K562 (cell line): ENCODE results near the gene AAR2. TPM values are rescaled to one million over a fixed set of nuclear protein-coding genes. Genes with fewer than 3 reads are reported as not detected.

Source experiments
- ATAC-seq: fragments of 200-7000 bp; cut with Tn5 transposase; 3 replicates; pipeline ENCODE4 v1.9.1; 2020; ENCODE audit warnings: moderate library complexity
- BruUV-seq: library from RNA; stranded (reverse); fragments of 400-500 nt; replicated peaks from 2 replicates; lab custom pipeline; 2021; lab: Mats Ljungman, UMichigan
- CTCF ChIA-PET: fragments of 300-600 bp; formaldehyde crosslinking; extraction: SDS; loops from one replicate; lab custom pipeline; 2021; ENCODE audit warnings: low intra/inter-chr PET ratio; lab: Yijun Ruan, JAX
- POLR2A ChIA-PET: fragments of 300-600, 350-650 bp; sonication (Branson Sonifier 250); formaldehyde crosslinking; extraction: SDS; loops from one replicate; lab custom pipeline; 2021; ENCODE audit warnings: antibody characterized with exemption, inconsistent platforms; lab: Yijun Ruan, JAX
- DNase-seq, 4 experiments: peaks; one replicate each; pipeline versions ENCODE4 v3.0.0 to v3.0.0-alpha.2; 2011 to 2018; ENCODE audit warnings: low spot score in 3 of 4, mixed read lengths in 3 of 4; ENCODE audit errors: extremely low read depth in 1 of 4
- FAIRE-seq: peaks from 2 replicates; lab custom pipeline; 2011; peaks lifted over from hg19 to GRCh38; lab: Jason Lieb, UNC
- H2AFZ ChIP-seq: 2 replicates; pipeline ENCODE4 v1.6.0; 2011; ENCODE audit warnings: low read depth, low read length, control low read depth, inconsistent platforms
- H3K27ac ChIP-seq: fragments of 200-600 bp; 3 replicates; pipeline ENCODE4 v1.8.0; 2011; ENCODE audit warnings: low read depth, mild to moderate bottlenecking, control low read depth, inconsistent platforms, low read length, moderate library complexity, mixed read lengths; ENCODE audit errors: extremely low read depth
- H3K27me3 ChIP-seq, 2 experiments: fragments of 300-600 bp in 1 of 2; 2 replicates in 1 of 2; 3 replicates in 1 of 2; pipeline versions ENCODE4 v1.6.0 to v1.8.0; 2011; ENCODE audit warnings: inconsistent platforms in 2 of 2, low read length in 2 of 2, mild to moderate bottlenecking in 1 of 2, mixed read lengths in 1 of 2, moderate library complexity in 1 of 2; ENCODE audit not compliant: control insufficient read depth in 2 of 2, insufficient read depth in 2 of 2
- H3K36me3 ChIP-seq: fragments of 300-600 bp; 3 replicates; pipeline ENCODE4 v1.8.0; 2011; ENCODE audit warnings: mild to moderate bottlenecking, low read length, inconsistent platforms; ENCODE audit not compliant: control insufficient read depth, insufficient read depth
- H3K4me1 ChIP-seq, 2 experiments: fragments of 200-600 bp in 1 of 2; replicated peaks in 1 of 2; 2 replicates in 1 of 2; 3 replicates in 1 of 2; pipeline versions ENCODE4 v1.5.1 to v1.8.0; 2011; ENCODE audit warnings: inconsistent platforms in 2 of 2, low read length in 2 of 2, mild to moderate bottlenecking in 1 of 2, mixed read lengths in 1 of 2, moderate library complexity in 1 of 2; ENCODE audit not compliant: control insufficient read depth in 2 of 2, insufficient read depth in 2 of 2
- H3K4me2 ChIP-seq: 2 replicates; pipeline ENCODE4 v1.6.1; 2011; ENCODE audit warnings: low read length, control low read depth, inconsistent platforms, mixed read lengths; ENCODE audit not compliant: insufficient read depth
- H3K4me3 ChIP-seq: fragments of 200-600 bp; sonication (generic), shearing (Covaris generic); 2 replicates; pipeline ENCODE4 v1.5.1; 2016; ENCODE audit warnings: control low read depth, inconsistent platforms
- H3K79me2 ChIP-seq: fragments of 200-600 bp; 3 replicates; pipeline ENCODE4 v1.8.0; 2011; ENCODE audit warnings: low read length, inconsistent platforms; ENCODE audit not compliant: control insufficient read depth, insufficient read depth
- H3K9ac ChIP-seq, 2 experiments: 2 replicates each; pipeline versions ENCODE4 v1.6.0 to v1.6.1; 2011; ENCODE audit warnings: low read depth in 2 of 2, low read length in 2 of 2, control low read depth in 1 of 2, inconsistent platforms in 1 of 2, mild to moderate bottlenecking in 1 of 2, mixed read lengths in 1 of 2; ENCODE audit not compliant: insufficient read depth in 1 of 2
- H3K9me1 ChIP-seq: one replicate; pipeline ENCODE4 v1.6.0; 2011; ENCODE audit warnings: inconsistent platforms, mild to moderate bottlenecking, low read length, moderate library complexity; ENCODE audit not compliant: control insufficient read depth, insufficient read depth
- H3K9me3 ChIP-seq: replicated peaks from 2 replicates; pipeline ENCODE4 v1.5.1; 2011; ENCODE audit warnings: low read depth, low read length, inconsistent platforms; ENCODE audit not compliant: control insufficient read depth, insufficient read depth
- H4K20me1 ChIP-seq: replicated peaks from 2 replicates; pipeline ENCODE4 v1.6.1; 2011; ENCODE audit warnings: low read length, inconsistent platforms, mixed read lengths; ENCODE audit not compliant: control insufficient read depth, insufficient read depth
- GTF2F1 ChIP-seq: IDR thresholded peaks from 2 replicates; pipeline ENCODE4 v1.6.1; 2011; ENCODE audit warnings: low read depth, low read length, improper control_type of control experiment
- JUND ChIP-seq, 2 experiments: IDR thresholded peaks; 2 replicates in 1 of 2; 3 replicates in 1 of 2; pipeline ENCODE4 v1.6.1; 2011; ENCODE audit warnings: borderline replicate concordance in 2 of 2, low read depth in 2 of 2, low read length in 2 of 2, improper control_type of control experiment in 1 of 2, missing biosample characterization in 1 of 2, missing genetic modification characterization in 1 of 2, missing genetic modification reagents in 1 of 2
- TAL1 ChIP-seq: fragments of 450-650 bp; IDR thresholded peaks from 2 replicates; pipeline ENCODE4 v1.6.1; 2016; ENCODE audit warnings: mild to moderate bottlenecking
- WHSC1 ChIP-seq: IDR thresholded peaks from one replicate; pipeline ENCODE4 v1.6.1; 2012; ENCODE audit warnings: low read length, control low read depth, inconsistent platforms
- ZBTB17 ChIP-seq: fragments of 450-650 bp; formaldehyde crosslinking; IDR thresholded peaks from 2 replicates; pipeline ENCODE4 v1.4.0; 2020; ENCODE audit warnings: mild to moderate bottlenecking
- ZNF830 ChIP-seq: fragments of 250-450 bp; sonication (Bioruptor Pico); IDR thresholded peaks from 2 replicates; pipeline ENCODE4 v1.5.0; 2021; ENCODE audit warnings: mild to moderate bottlenecking
- WGBS: fragments of 100-300 bp; shearing (Covaris generic); methylation state at CpG from one replicate; pipeline ENCODE4 v1.1.6; 2016; ENCODE audit warnings: low coverage, mixed read lengths; ENCODE audit not compliant: insufficient coverage; ENCODE audit errors: missing lambda C conversion rate; 5-methylcytosine and 5-hydroxymethylcytosine counted together
- in situ Hi-C: fragments of 300-500 bp; cut with MboI; formaldehyde crosslinking; loops from 4 replicates; pipeline ENCODE4 v1.15.0; 2018; ENCODE audit warnings: inconsistent platforms, mixed read lengths
- intact Hi-C: fragments of 100-400 bp; cut with micrococcal nuclease; formaldehyde crosslinking; loops from 2 replicates; pipeline ENCODE4 v1.14.2; 2022
- polyA plus RNA-seq, 8 experiments: library from polyadenylated mRNA; depleted of rRNA in 4 of 8; stranded (reverse) in 5 of 8; unstranded in 3 of 8; fragments of >200 nt; fragmentation: Nextera tagmentation in 2 of 8; fragmentation: Illumina TruSeq in 1 of 8; extraction: Ambion mirVana in 2 of 8; extraction: Trizol in 1 of 8; gene quantifications; 2 replicates each; pipeline versions ENCODE4 v1.2.1 to v1.2.3, GENCODE V29; 2011 to 2014; ENCODE audit warnings: inconsistent platforms in 1 of 8, missing spikeins in 1 of 8
- total RNA-seq, 7 experiments: library from RNA; depleted of rRNA in 6 of 7; stranded (reverse); fragments of >200 nt in 6 of 7; fragmentation: Illumina TruSeq in 2 of 7; extraction: Trizol in 2 of 7; gene quantifications; 2 replicates each; pipeline versions ENCODE4 v1.2.1 to v1.2.3, GENCODE V29; 2011 to 2021; ENCODE audit warnings: low replicate concordance in 1 of 7
- TF ChIP-seq, protein P1 (sequence below): sonication (generic); formaldehyde crosslinking; IDR thresholded peaks from 2 replicates; pipeline ENCODE4 v1.8.1; 2022; ENCODE audit warnings: missing genetic modification reagents
- TF ChIP-seq, protein P2 (sequence below): sonication (generic); formaldehyde crosslinking; IDR thresholded peaks from 2 replicates; pipeline ENCODE4 v1.9.0; 2022; ENCODE audit warnings: mild to moderate bottlenecking, missing genetic modification reagents

Gene AAR2
- total and polyA plus RNA-seq, 9 of the 15 experiments (the other 6 are each of a cell fraction or from before 2014, with no cell fraction given), result 6.5 to 36.2 (median 24.7) TPM

DNA sequence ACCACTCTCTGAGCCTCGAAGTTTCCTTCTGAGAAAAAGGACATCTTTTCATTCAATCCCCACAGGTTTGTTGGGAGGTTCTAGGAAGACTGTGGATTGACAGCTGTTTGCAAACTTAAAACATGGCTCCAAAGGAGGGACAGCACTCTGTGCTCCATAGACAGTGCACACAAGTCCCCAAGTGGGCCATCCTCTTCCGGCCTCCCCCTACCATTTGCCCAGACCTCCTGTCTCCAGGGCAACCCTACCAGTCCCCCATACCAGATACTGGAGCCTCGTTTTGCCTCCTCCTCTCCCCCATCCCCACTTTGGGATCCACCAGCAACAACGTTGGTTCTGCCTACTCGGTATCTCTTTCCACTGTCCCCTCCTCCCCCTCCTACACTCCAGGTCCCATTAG is 61.4 kb downstream of the AAR2 start (continued):
- TF ChIP-seq JUND (IDR thresholded peaks at IDR 0.05; ENCODE audit: borderline replicate concordance, low read depth, low read length) (no peak), JUND (tag; IDR thresholded peaks at IDR 0.05; ENCODE audit: borderline replicate concordance, low read depth, low read length) (no peak)

DNA sequence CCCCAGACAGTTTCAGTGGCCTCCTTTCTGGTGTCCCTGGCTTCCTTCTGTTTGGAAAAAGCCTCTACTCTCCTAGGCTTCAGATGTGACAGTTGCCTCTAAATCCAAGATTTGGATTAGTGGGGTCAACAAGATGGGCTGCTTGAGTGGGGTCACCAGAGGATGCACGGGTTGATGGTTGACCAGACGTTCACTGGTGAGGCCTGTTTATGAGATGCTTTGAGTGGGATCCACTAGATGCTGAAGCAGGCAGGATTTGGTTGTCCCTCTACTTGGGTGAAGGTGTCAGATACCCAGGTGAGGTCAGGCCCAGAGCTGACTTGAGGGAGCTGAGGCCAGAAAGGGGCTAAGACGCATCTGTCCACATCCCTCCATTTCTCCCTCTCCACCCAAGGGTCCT is 61.8 kb downstream of the AAR2 start:
- Histone ChIP-seq H3K27ac (no peak overlapping the region), H4K20me1 (no peaks in the 10 kb centered on the region; the same call in 1 of the 2 replicates), H3K4me1 (no peaks in the 10 kb centered on the region), H3K9me3 (no peaks in the 10 kb centered on the region), H3K27me3 (peaks cover 7 to 35% of the 10 kb centered on the region in 2 experiments; a peak in 3 of 5 replicates), H3K9me1 (no peaks in the 10 kb centered on the region), H2AFZ (no peak overlapping the region), H3K4me3 (no peak overlapping the region), H3K36me3 (no peaks in the 10 kb centered on the region), H3K4me2 (no peak overlapping the region), H3K79me2 (no peaks in the 10 kb centered on the region), H3K9ac (no peak overlapping the region)
- BruUV-seq, result no TSS peak
- DNase-seq, result no peak
- intact Hi-C loops (no loop called here), in situ Hi-C loops (no loop called here)
- ChIA-PET POLR2A (no interaction called here), CTCF (no interaction called here)
- TF ChIP-seq WHSC1 (no peak), ZNF830 (CRISPR knock-in tag) (no peak), GTF2F1 (no peak), TAL1 (no peak), ZBTB17 (CRISPR knock-in tag) (no peak)
- TF ChIP-seq, protein P1, sequence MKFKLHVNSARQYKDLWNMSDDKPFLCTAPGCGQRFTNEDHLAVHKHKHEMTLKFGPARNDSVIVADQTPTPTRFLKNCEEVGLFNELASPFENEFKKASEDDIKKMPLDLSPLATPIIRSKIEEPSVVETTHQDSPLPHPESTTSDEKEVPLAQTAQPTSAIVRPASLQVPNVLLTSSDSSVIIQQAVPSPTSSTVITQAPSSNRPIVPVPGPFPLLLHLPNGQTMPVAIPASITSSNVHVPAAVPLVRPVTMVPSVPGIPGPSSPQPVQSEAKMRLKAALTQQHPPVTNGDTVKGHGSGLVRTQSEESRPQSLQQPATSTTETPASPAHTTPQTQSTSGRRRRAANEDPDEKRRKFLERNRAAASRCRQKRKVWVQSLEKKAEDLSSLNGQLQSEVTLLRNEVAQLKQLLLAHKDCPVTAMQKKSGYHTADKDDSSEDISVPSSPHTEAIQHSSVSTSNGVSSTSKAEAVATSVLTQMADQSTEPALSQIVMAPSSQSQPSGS, result no peak
- TF ChIP-seq, protein P2, sequence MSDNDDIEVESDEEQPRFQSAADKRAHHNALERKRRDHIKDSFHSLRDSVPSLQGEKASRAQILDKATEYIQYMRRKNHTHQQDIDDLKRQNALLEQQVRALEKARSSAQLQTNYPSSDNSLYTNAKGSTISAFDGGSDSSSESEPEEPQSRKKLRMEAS (CRISPR knock-in tag), result no peak
- no peak for ATAC-seq
- 0% methylated on average over 3 of the region's 3 CpGs for whole genome bisulfite sequencing
- no peak for FAIRE-seq
